ENCODE measurements around the gene GPR152.
"Not testable (repeated sequence)": the region's sequence is repeated elsewhere in the genome, so short reads cannot be mapped to it uniquely, and the experiment has no call there.

GPR152 gene

DNA sequence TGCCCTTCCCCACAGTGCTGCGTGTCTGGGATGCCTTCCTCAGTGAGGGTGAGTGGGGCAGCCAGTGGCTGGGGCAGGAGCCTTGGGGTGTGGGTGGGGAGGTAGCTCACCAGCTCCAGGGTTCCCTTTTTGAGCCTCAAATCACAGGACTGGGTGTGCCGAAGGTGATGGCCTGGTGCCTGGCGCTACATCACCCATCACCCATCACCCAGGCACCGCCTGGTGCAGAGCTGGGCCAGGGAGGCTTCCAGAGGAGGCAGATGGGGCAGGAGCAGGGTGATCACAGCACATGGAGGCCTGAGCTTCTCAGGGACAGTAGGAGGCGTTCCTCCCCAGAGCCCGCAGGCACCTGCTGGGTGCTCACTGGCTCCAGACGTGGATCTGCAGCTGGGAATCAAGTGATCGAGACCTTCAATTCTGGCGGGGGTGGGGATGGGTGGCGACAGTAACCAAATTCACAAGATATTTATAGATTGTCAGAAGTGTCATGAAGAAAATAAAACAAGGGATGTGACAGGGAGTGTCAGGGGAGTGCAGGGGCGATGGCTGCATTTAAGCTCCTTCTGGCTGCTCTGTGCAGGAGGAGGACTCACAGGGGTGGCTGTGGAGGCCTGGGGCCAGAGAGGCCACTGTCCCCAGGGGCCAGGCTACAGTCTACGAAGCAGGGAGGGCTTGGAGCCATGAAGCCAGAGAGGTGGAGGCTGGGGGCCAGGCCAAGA is 45.4 kb downstream of the GPR152 start:
- peak; percentile 58 for DNase-seq

DNA sequence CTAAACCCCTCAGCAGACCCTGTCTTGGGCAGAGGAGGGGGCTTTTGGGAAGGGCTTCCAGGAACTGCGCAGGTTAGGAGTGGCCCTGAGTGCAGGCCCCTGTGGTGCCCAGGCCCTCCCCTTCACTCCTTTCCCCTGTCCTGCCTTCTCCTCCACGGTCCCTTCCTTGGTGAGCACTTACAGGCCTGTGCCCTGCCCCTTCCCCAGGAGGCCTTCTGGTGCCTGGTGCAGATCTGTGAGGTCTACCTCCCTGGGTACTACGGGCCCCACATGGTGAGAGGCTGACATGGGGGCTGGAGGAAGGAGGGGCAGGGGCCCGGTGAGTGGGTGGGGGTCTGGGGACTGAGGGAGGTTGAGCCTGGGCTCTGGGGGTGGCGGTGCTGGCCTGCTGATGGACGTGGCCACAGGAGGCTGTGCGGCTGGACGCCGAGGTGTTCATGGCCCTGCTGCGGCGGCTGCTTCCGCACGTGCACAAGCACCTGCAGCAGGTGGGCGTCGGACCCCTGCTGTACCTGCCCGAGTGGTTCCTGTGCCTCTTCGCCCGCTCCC is 46.0 kb downstream of the GPR152 start:
- no peak for DNase-seq

DNA sequence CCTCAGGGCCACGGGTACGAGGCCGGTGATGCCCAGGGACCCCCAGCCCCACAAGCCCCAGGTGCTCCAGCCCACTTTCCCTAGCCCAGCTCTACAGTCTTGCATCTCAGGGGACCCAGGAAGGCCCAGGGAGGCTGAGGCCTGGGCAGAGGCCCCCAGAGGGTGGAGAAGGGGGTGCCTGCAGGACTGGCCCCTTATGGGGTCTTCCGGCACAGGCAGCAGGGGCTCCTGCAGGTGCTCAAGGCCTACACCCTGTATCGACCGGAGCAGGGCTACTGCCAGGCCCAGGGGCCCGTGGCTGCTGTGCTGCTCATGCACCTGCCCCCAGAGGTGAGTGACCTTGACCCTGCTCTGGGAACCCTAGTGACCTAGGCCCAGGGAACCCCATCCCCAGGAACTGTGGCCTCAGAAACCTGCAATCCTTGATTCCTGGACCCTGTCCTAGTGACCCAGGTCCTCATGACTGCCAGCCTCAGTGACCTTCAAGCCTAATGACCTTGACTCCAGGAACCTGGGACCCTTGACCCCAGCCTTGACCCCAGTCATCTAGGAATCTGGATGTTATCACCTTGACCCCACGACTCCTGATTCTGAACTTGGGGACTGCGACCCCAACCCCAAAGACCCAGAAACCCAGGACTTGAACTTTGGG is 46.7 kb downstream of the GPR152 start:
- no peak for DNase-seq

DNA sequence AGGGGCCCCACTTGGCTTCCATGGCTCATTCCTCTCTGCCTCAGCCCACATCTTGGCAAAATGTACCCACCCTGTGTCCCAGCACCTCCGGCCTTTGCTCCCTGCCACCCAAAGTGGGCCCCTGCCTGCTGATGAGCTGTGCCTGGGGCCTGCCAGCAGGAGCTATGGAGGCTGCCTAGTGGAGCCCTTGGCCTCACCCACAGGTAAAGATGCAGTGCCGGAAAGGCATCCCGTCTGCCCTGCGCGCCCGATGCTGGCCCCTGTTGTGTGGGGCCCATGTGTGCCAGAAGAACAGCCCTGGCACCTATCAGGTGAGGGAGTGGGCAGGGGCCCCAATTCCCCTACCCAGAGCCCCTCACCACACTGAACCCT is 47.3 kb downstream of the GPR152 start:
- peak; percentile 50 for DNase-seq

DNA sequence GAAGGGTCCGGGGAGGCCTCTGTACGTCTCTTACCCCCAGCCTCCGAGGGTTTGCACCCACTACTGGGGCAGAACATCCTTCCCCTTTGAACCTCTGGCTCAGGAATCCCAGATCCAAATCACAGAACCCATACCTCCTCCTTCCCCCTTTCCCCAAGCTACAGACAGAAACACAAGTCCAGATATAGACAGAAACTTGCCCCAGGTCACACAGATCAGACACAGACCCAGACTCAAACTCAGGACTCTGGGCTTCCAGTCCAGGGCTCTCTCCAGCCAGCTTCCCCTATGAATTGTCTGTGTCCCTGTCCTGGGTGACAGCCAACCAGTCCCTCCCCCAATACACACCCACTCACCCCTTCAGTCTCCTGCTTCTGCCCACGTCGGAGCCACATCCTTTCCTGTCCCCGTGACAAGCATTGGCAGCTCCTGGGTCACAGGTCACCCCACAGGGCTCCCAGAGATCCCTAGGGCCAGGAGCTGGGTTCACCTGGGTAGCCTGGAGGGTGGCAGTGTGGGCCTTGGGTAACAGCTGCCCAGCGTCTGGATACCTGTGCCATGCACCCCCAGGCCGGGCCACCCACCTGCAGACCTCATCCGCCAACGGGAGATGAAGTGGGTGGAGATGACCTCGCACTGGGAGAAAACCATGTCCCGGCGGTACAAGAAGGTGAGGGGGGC is 47.9 kb downstream of the GPR152 start:
- peak; percentile 77 for DNase-seq

DNA sequence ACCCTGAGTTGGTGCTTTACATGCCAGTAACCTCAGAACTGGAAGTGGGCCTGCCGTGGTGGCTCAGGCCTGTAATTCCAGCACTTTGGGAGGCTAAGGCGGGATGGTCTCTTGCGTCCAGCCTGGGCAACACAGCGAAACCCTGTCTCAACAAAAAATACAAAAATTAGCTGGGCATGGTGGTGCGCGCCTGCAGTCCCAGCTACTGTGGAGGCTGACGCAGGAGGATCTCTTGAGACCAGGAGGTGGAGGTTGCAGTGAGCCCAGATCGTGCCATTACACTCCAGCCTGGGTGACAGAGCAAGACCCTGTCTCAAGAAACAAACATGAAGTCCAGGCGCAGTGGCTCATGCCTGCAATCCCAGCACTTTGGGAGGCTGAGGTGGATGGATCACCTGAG is 49.4 kb downstream of the GPR152 start:
- not testable (repeated sequence) for DNase-seq

DNA sequence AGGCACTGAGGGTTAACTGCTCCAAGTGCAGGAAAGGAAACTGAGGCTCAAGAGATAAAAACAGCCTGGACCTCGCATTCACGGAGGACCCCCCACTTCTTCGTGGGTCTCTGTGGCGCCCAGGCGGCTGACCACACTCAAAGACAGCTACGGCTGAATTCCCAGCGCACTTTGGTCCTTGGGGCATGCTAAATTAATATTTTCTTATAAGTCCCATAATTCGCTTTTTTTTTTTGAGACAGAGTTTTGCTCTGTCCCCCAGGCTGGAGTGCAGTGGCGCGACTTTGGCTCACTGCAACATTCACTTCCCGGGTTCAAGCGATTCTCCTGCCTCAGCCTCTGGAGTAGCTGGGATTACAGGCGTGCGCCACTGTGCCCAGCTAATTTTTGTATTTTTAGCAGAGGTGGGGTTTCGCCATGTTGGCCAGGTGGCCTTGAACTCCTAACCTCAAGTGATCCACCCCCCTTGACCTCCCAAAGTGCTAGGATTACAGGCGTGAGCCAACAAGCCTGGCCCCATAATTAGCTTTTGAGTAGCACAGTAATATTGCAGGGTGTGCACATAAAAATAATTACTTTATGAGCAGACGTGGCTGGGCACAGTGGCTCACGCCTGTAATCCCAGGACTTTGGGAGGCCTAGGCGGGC is 50.2 kb downstream of the GPR152 start:
- DNase-seq, result not testable (repeated sequence)

DNA sequence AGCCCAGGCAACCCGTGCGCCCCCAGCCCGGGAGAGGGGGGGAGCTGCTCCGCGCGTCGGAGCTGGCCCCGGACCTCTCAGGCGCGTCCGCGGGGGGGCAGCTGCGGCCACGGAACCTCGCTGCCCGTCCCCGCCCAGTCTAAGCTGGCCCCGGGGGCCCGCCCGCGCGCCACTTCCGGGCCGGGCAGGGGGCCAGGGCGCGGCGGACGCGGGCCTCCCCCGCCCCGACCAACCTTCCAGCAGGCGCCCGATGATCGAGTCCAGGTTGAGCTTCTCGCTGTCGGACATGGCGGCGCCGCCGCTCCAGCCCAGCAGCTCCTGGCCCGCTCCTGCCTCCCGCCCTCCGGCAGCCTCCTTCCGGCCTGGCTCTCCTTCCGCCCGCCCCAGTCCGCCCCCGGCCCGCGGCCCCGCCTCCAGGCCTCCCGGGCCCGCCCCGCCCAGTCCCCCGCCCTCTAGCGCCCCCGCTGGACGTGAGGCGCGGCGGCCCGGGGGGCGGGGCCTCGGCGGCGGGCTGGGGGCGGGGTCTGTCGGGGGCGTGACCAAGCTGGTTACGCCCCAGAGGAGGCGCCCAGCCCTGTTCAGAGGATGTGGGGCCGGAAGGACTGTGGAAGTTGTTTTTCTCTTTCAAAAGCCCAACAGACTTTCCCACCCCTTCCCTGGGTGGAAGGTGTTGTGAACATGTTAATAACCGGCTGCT is 50.9 kb downstream of the GPR152 start, which contains the start of gene PPP1CA:
PPP1CA (minus strand) TSS at position 364 of the 697 bp plus-strand sequence; CDS start at position 288, 76 bp downstream.
- peak; percentile 94 for DNase-seq
